HEK293 (cell line): ENCODE measurements around the gene CYP27A1.

ENCODE experiments used
- CTCF ChIA-PET: fragments of 350-600 bp; formaldehyde crosslinking; extraction: SDS; loops from one replicate; lab custom pipeline; 2021; ENCODE audit warnings: antibody characterized with exemption; lab: Yijun Ruan, JAX
- POLR2A ChIA-PET: fragments of 300-600 bp; formaldehyde crosslinking; extraction: SDS; loops from one replicate; lab custom pipeline; 2020; ENCODE audit warnings: antibody characterized with exemption, inconsistent platforms; lab: Yijun Ruan, JAX
- H3K27ac ChIP-seq: fragments of 200-500 bp; sonication (Bioruptor generic); 2 replicates; pipeline ENCODE4 v1.5.1; 2014; ENCODE audit warnings: low read depth, low read length, control low read depth, inconsistent platforms; ENCODE audit errors: extremely low read depth
- H3K36me3 ChIP-seq, 2 experiments: fragments of 200-500 bp in 1 of 2; sonication (Bioruptor generic) in 1 of 2; 1 replicate in 1 of 2; 2 replicates in 1 of 2; pipeline ENCODE4 v1.5.1; 2014 to 2017; ENCODE audit warnings: inconsistent platforms in 2 of 2, low read length in 2 of 2; ENCODE audit not compliant: control insufficient read depth in 2 of 2, insufficient read depth in 1 of 2
- H3K4me1 ChIP-seq: fragments of 200-500 bp; sonication (Bioruptor generic); 2 replicates; pipeline ENCODE4 v1.5.1; 2014; ENCODE audit warnings: mild to moderate bottlenecking, low read length, inconsistent platforms; ENCODE audit not compliant: control insufficient read depth, insufficient read depth
- H3K4me3 ChIP-seq: 2 replicates; pipeline ENCODE4 v1.5.1; 2011; ENCODE audit warnings: low read depth, mild to moderate bottlenecking, control low read depth, low read length, moderate library complexity
- H3K9me3 ChIP-seq: fragments of 200-500 bp; sonication (Bioruptor generic); 2 replicates; pipeline ENCODE4 v1.5.1; 2014; ENCODE audit warnings: low read depth, low read length, inconsistent platforms; ENCODE audit not compliant: control insufficient read depth, insufficient read depth
- FEZF1 ChIP-seq: fragments of 450-650 bp; formaldehyde crosslinking; IDR thresholded peaks from 2 replicates; pipeline ENCODE4 v1.5.1; 2016; ENCODE audit warnings: missing biosample characterization, missing genetic modification characterization
- GLIS1 ChIP-seq: fragments of 450-650 bp; formaldehyde crosslinking; IDR thresholded peaks from 2 replicates; pipeline ENCODE4 v1.5.1; 2016; ENCODE audit warnings: missing biosample characterization, missing genetic modification characterization
- KLF16 ChIP-seq: fragments of 450-650 bp; formaldehyde crosslinking; IDR thresholded peaks from 2 replicates; pipeline ENCODE4 v1.5.1; 2017; ENCODE audit warnings: missing biosample characterization, missing genetic modification characterization
- KLF17 ChIP-seq: fragments of 450-650 bp; formaldehyde crosslinking; IDR thresholded peaks from 2 replicates; pipeline ENCODE4 v1.5.1; 2016; ENCODE audit warnings: missing biosample characterization, missing genetic modification characterization
- KLF8 ChIP-seq: fragments of 450-650 bp; formaldehyde crosslinking; IDR thresholded peaks from 2 replicates; pipeline ENCODE4 v1.5.1; 2016; ENCODE audit warnings: missing biosample characterization, missing genetic modification characterization
- MZF1 ChIP-seq: fragments of 450-650 bp; formaldehyde crosslinking; IDR thresholded peaks from 2 replicates; pipeline ENCODE4 v1.5.1; 2017; ENCODE audit warnings: missing biosample characterization, missing genetic modification characterization, borderline replicate concordance
- PRDM6 ChIP-seq: fragments of 450-650 bp; formaldehyde crosslinking; IDR thresholded peaks from 2 replicates; pipeline ENCODE4 v1.5.1; 2017; ENCODE audit warnings: missing biosample characterization, missing genetic modification characterization
- SETDB1 ChIP-seq: IDR thresholded peaks from one replicate; pipeline ENCODE4 v1.6.1; 2017; ENCODE audit warnings: mild to moderate bottlenecking, low read length, moderate library complexity, mixed read lengths; ENCODE audit not compliant: insufficient read length
- ZBTB21 ChIP-seq: fragments of 450-650 bp; formaldehyde crosslinking; IDR thresholded peaks from 2 replicates; pipeline ENCODE4 v1.5.1; 2017; ENCODE audit warnings: missing biosample characterization, missing genetic modification characterization
- ZBTB26 ChIP-seq: fragments of 450-650 bp; formaldehyde crosslinking; optimal IDR thresholded peaks from 2 replicates; pipeline ENCODE3; 2016; ENCODE audit warnings: missing biosample characterization, mild to moderate bottlenecking, missing genetic modification characterization
- ZBTB48 ChIP-seq: fragments of 450-650 bp; formaldehyde crosslinking; IDR thresholded peaks from 2 replicates; pipeline ENCODE4 v1.5.1; 2016; ENCODE audit warnings: missing biosample characterization, missing genetic modification characterization
- ZNF140 ChIP-seq: fragments of 450-650 bp; formaldehyde crosslinking; IDR thresholded peaks from 2 replicates; pipeline ENCODE4 v1.5.1; 2016; ENCODE audit warnings: missing biosample characterization, missing genetic modification characterization
- ZNF146 ChIP-seq: fragments of 450-650 bp; formaldehyde crosslinking; IDR thresholded peaks from 2 replicates; pipeline ENCODE4 v1.5.1; 2016; ENCODE audit warnings: missing biosample characterization, missing genetic modification characterization
- ZNF2 ChIP-seq: fragments of 450-650 bp; formaldehyde crosslinking; IDR thresholded peaks from 2 replicates; pipeline ENCODE4 v1.5.1; 2016; ENCODE audit warnings: missing biosample characterization, missing genetic modification characterization
- ZNF221 ChIP-seq: fragments of 450-650 bp; formaldehyde crosslinking; IDR thresholded peaks from 2 replicates; pipeline ENCODE4 v1.5.1; 2017; ENCODE audit warnings: missing biosample characterization, missing genetic modification characterization, borderline replicate concordance
- ZNF266 ChIP-seq: fragments of 450-650 bp; formaldehyde crosslinking; IDR thresholded peaks from 2 replicates; pipeline ENCODE4 v1.5.1; 2016; ENCODE audit warnings: missing biosample characterization, missing genetic modification characterization, low read depth
- ZNF324 ChIP-seq: fragments of 450-650 bp; formaldehyde crosslinking; IDR thresholded peaks from 2 replicates; pipeline ENCODE4 v1.5.1; 2016; ENCODE audit warnings: missing biosample characterization, missing genetic modification characterization
- ZNF449 ChIP-seq: fragments of 450-650 bp; formaldehyde crosslinking; IDR thresholded peaks from 2 replicates; pipeline ENCODE4 v1.5.1; 2017; ENCODE audit warnings: missing biosample characterization, mild to moderate bottlenecking, missing genetic modification characterization, moderate library complexity
- ZNF544 ChIP-seq: fragments of 450-650 bp; formaldehyde crosslinking; IDR thresholded peaks from 2 replicates; pipeline ENCODE4 v1.5.0; 2017; ENCODE audit warnings: missing biosample characterization, missing genetic modification characterization
- ZNF555 ChIP-seq: fragments of 450-650 bp; formaldehyde crosslinking; conservative IDR thresholded peaks from 2 replicates; pipeline ENCODE4 v1.5.1; 2017; ENCODE audit warnings: missing biosample characterization, mild to moderate bottlenecking, missing genetic modification characterization, inconsistent platforms
- ZNF626 ChIP-seq: fragments of 450-650 bp; sonication (Bioruptor Pico); formaldehyde crosslinking; IDR thresholded peaks from 2 replicates; pipeline ENCODE4 v1.5.1; 2018; ENCODE audit warnings: missing biosample characterization, missing genetic modification characterization, inconsistent platforms
- ZNF664 ChIP-seq: fragments of 450-650 bp; formaldehyde crosslinking; IDR thresholded peaks from 2 replicates; pipeline ENCODE4 v1.5.1; 2016; ENCODE audit warnings: missing biosample characterization, missing genetic modification characterization
- ZNF843 ChIP-seq: fragments of 450-650 bp; formaldehyde crosslinking; IDR thresholded peaks from 2 replicates; pipeline ENCODE4 v1.5.1; 2016; ENCODE audit warnings: missing biosample characterization, missing genetic modification characterization

CYP27A1 gene

GRCh38 chr2:218814540-218815243, 32.7 kb downstream of the CYP27A1 start:
- Histone ChIP-seq H3K9me3 (no peaks in the 10 kb centered on the region), H3K4me1 (no peaks in the 10 kb centered on the region), H3K27ac (no peak overlapping the region)
- TF ChIP-seq FEZF1 (tag by site-specific recombination) (no peak), ZNF555 (tag by site-specific recombination) (no peak), ZBTB26 (tag by site-specific recombination) (no peak)
- TF ChIP-seq, all 188 proteins: peak for 0
- H3K4me3 ChIP-seq: no peak overlapping the region
- ChIA-PET POLR2A (no interaction called here), CTCF (no interaction called here)
- no peaks in the 10 kb centered on the region for H3K36me3 ChIP-seq

- H3K27ac ChIP-seq: no peak overlapping the region
- POLR2A ChIA-PET: interaction anchor here (0.7 kb wide), 1 partner anchor 156 kb away, joined by 3 read pairs; the partner anchor contains the start of genes BCS1L and ZNF142
- no peak overlapping the region for H3K4me3 ChIP-seq
- H3K4me1 ChIP-seq: no peaks in the 10 kb centered on the region
- CTCF ChIA-PET: no interaction called here
- H3K36me3 ChIP-seq: no peaks in the 10 kb centered on the region
- TF ChIP-seq ZNF449 (no peak), ZNF2 (tag by site-specific recombination) (no peak), MZF1 (tag by site-specific recombination) (no peak), ZNF544 (tag by site-specific recombination) (no peak), ZNF140 (tag by site-specific recombination) (no peak), PRDM6 (no peak), KLF17 (tag by site-specific recombination) (no peak), SETDB1 (no peak), ZNF843 (tag by site-specific recombination) (no peak), ZBTB48 (tag by site-specific recombination) (no peak), ZNF146 (tag by site-specific recombination) (no peak), ZBTB21 (tag by site-specific recombination) (no peak), ZNF221 (tag by site-specific recombination) (no peak), KLF16 (no peak), GLIS1 (tag by site-specific recombination) (no peak), ZNF664 (no peak), ZNF324 (no peak), ZNF626 (tag by site-specific recombination) (no peak), KLF8 (tag by site-specific recombination) (no peak), ZNF266 (tag by site-specific recombination) (no peak)
- no peaks in the 10 kb centered on the region for H3K9me3 ChIP-seq
Observed at GRCh38 chr2:218815244-218815637, 33.3 kb downstream of the CYP27A1 start.
